ENCODE results near the gene BICDL2.
A peak's percentile ranks its signal among the peaks of the same experiment; 100 is the strongest.

BICDL2 gene

GRCh38 chr16:3045758-3046640, 9.3 kb upstream of the BICDL2 start, which contains the start of gene MMP25:
Gene MMP25, plus strand, starts transcription at chr16:3046561. Its CDS starts 357 bp downstream, at chr16:3046918.
- DNase-seq, result no peak

- no peak for DNase-seq
Measured at GRCh38 chr16:3044708-3045107, 8.0 kb upstream of the BICDL2 start.

GRCh38 chr16:3042376-3042775, 5.6 kb upstream of the BICDL2 start:
- DNase-seq, result no peak

- no peak for DNase-seq
Measured at GRCh38 chr16:3038896-3039295, 2.2 kb upstream of the BICDL2 start.

GRCh38 chr16:3038256-3038655, 1.5 kb upstream of the BICDL2 start:
- DNase-seq, result no peak

- DNase-seq, result no peak
Measured at GRCh38 chr16:3035972-3036725, 595 bp downstream of the BICDL2 start.

- DNase-seq, result no peak
Measured at GRCh38 chr16:3035289-3035971, 1.3 kb downstream of the BICDL2 start.

- no peak for DNase-seq
Measured at GRCh38 chr16:3032624-3033023, 4.1 kb downstream of the BICDL2 start.

- no peak for DNase-seq
Measured at GRCh38 chr16:3030222-3031212, 6.2 kb downstream of the BICDL2 start.

- DNase-seq, result no peak
Measured at GRCh38 chr16:3029491-3030221, 7.1 kb downstream of the BICDL2 start.

GRCh38 chr16:3028716-3029319, 7.9 kb downstream of the BICDL2 start:
- DNase-seq, result no peak

GRCh38 chr16:3027983-3028715, 8.6 kb downstream of the BICDL2 start:
- peak; percentile 83 for DNase-seq

- no peak for DNase-seq
Measured at GRCh38 chr16:3027489-3027795, 9.3 kb downstream of the BICDL2 start.

- no peak for DNase-seq
Measured at GRCh38 chr16:3026609-3027488, 9.9 kb downstream of the BICDL2 start.

- DNase-seq, result no peak
Measured at GRCh38 chr16:3026003-3026378, 10.8 kb downstream of the BICDL2 start.

GRCh38 chr16:3025032-3026002, 11.4 kb downstream of the BICDL2 start:
- no peak for DNase-seq

- peak; percentile 91 for DNase-seq
Measured at GRCh38 chr16:3023669-3024478, 12.9 kb downstream of the BICDL2 start, which contains the start of the genes HCFC1R1 and THOC6. Gene HCFC1R1, minus strand, starts transcription at chr16:3023942. Its CDS starts 1 bp downstream, at chr16:3023941. Gene THOC6, plus strand, starts transcription at chr16:3024035. Its CDS starts 292 bp downstream, at chr16:3024327.
